ENCODE measurements around the gene RBKS.

Gene RBKS

GRCh38 chr2:27734305-27734704, 155.9 kb downstream of the RBKS start:
- DNase-seq (ENCODE audit: low spot score) = no peak

All from iPS-NIHi11 (cell line).